Hippocampal formation (tissue), 2 donors: ENCODE data around the gene SUV39H1.
"Not testable (repeated sequence)": the region's sequence is repeated elsewhere in the genome, so short reads cannot be mapped to it uniquely, and the experiment has no call there.

Experiments
- DNase-seq, 2 donors: peaks; one replicate each; lab custom pipeline; 2025; lab: John Stamatoyannopoulos, UW

SUV39H1 gene

GRCh38 chrX:48696301-48696908 is at the start of gene SUV39H1:
Gene SUV39H1 (plus strand): TSS chrX:48696734. CDS start chrX:48696785, 51 bp downstream.
- peak; percentile 75 to 80 for DNase-seq

GRCh38 chrX:48648336-48648751 is 48.2 kb upstream of the SUV39H1 start:
- DNase-seq, result peak; percentile 17 to 72

GRCh38 chrX:48649102-48649501 is 47.4 kb upstream of the SUV39H1 start:
- no peak for DNase-seq

- DNase-seq, result not testable (repeated sequence)
Observed at GRCh38 chrX:48652055-48652579, 44.4 kb upstream of the SUV39H1 start.

- not testable (repeated sequence) for DNase-seq
Observed at GRCh38 chrX:48654746-48655145, 41.8 kb upstream of the SUV39H1 start.

GRCh38 chrX:48659686-48660085 is 36.8 kb upstream of the SUV39H1 start:
- not testable (repeated sequence) for DNase-seq

GRCh38 chrX:48663241-48663640 is 33.3 kb upstream of the SUV39H1 start:
- no peak for DNase-seq

- DNase-seq, result no peak
Observed at GRCh38 chrX:48664156-48664555, 32.4 kb upstream of the SUV39H1 start.

GRCh38 chrX:48665991-48666390 is 30.5 kb upstream of the SUV39H1 start:
- no peak for DNase-seq

- DNase-seq, result no peak
Observed at GRCh38 chrX:48666649-48667048, 29.9 kb upstream of the SUV39H1 start.

GRCh38 chrX:48667509-48667908 is 29.0 kb upstream of the SUV39H1 start:
- DNase-seq, result no peak

GRCh38 chrX:48668187-48668586 is 28.3 kb upstream of the SUV39H1 start:
- not testable (repeated sequence) for DNase-seq

- peak; percentile 76 to 84 for DNase-seq
Observed at GRCh38 chrX:48676106-48676892, 20.2 kb upstream of the SUV39H1 start.

- no peak for DNase-seq
Observed at GRCh38 chrX:48676893-48677270, 19.7 kb upstream of the SUV39H1 start.

GRCh38 chrX:48677516-48677915 is 19.0 kb upstream of the SUV39H1 start:
- DNase-seq, result no peak

GRCh38 chrX:48680467-48680866 is 16.1 kb upstream of the SUV39H1 start:
- not testable (repeated sequence) for DNase-seq

GRCh38 chrX:48680925-48681324 is 15.6 kb upstream of the SUV39H1 start:
- not testable (repeated sequence) for DNase-seq

GRCh38 chrX:48681539-48682183 is 14.9 kb upstream of the SUV39H1 start:
- no peak for DNase-seq

- not testable (repeated sequence) for DNase-seq
Observed at GRCh38 chrX:48682795-48683194, 13.7 kb upstream of the SUV39H1 start.

GRCh38 chrX:48683411-48683982 is 13.0 kb upstream of the SUV39H1 start, which contains the start of gene WAS:
Gene WAS (plus strand): TSS chrX:48683799. CDS start chrX:48683854, 55 bp downstream.
- DNase-seq, result no peak

- no peak for DNase-seq
Observed at GRCh38 chrX:48684134-48684533, 12.4 kb upstream of the SUV39H1 start.

GRCh38 chrX:48685416-48685815 is 11.1 kb upstream of the SUV39H1 start:
- DNase-seq, result no peak
